ENCODE data around the gene SLC32A1. TPM values are rescaled to one million over a fixed set of nuclear protein-coding genes. Genes with fewer than 3 reads are reported as not detected.

The SLC32A1 gene
- total and polyA plus RNA-seq, 2 of the 13 experiments (the other 11 are each of a cell fraction or from before 2014, with no cell fraction given): not detected

DNA sequence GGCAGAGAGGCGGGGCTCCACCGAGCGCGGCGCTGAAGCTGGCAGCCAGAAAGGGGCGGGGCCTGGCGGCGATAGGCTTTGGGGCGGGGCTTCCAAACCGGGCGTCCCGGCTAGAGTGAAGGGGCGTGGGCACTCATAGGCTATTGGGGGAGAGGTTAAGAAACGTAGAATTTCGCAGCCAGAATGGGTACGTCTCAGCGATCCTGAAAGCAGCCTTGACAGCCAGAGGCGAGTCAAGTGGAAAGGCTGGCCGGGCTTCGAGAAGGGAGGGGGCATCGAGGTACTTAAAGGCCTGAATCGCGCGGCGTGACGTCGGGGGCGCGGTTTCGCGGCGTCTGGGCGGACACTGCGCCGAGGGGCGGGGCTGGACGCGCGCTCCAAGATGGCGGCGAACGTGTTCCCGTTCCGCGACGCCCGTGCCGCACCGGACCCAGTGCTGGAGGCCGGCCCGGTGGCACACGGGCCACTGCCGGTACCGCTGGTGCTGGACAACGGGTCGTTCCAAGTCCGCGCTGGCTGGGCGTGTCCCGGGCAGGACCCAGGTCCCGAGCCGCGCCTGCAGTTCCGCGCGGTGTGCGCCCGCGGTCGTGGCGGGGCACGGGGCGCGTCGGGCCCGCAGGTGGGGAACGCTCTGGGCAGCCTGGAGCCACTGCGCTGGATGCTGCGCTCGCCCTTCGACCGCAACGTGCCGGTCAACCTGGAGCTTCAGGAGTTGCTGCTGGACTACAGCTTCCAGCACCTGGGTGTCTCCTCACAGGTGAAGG lies 24.0 kb downstream of the SLC32A1 start, which contains the start of gene ACTR5 (continued):
- TF ChIP-seq, protein P1, sequence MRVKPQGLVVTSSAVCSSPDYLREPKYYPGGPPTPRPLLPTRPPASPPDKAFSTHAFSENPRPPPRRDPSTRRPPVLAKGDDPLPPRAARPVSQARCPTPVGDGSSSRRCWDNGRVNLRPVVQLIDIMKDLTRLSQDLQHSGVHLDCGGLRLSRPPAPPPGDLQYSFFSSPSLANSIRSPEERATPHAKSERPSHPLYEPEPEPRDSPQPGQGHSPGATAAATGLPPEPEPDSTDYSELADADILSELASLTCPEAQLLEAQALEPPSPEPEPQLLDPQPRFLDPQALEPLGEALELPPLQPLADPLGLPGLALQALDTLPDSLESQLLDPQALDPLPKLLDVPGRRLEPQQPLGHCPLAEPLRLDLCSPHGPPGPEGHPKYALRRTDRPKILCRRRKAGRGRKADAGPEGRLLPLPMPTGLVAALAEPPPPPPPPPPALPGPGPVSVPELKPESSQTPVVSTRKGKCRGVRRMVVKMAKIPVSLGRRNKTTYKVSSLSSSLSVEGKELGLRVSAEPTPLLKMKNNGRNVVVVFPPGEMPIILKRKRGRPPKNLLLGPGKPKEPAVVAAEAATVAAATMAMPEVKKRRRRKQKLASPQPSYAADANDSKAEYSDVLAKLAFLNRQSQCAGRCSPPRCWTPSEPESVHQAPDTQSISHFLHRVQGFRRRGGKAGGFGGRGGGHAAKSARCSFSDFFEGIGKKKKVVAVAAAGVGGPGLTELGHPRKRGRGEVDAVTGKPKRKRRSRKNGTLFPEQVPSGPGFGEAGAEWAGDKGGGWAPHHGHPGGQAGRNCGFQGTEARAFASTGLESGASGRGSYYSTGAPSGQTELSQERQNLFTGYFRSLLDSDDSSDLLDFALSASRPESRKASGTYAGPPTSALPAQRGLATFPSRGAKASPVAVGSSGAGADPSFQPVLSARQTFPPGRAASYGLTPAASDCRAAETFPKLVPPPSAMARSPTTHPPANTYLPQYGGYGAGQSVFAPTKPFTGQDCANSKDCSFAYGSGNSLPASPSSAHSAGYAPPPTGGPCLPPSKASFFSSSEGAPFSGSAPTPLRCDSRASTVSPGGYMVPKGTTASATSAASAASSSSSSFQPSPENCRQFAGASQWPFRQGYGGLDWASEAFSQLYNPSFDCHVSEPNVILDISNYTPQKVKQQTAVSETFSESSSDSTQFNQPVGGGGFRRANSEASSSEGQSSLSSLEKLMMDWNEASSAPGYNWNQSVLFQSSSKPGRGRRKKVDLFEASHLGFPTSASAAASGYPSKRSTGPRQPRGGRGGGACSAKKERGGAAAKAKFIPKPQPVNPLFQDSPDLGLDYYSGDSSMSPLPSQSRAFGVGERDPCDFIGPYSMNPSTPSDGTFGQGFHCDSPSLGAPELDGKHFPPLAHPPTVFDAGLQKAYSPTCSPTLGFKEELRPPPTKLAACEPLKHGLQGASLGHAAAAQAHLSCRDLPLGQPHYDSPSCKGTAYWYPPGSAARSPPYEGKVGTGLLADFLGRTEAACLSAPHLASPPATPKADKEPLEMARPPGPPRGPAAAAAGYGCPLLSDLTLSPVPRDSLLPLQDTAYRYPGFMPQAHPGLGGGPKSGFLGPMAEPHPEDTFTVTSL (CRISPR knock-in tag; IDR thresholded peaks at IDR 0.05; ENCODE audit: borderline replicate concordance): peak; percentile 41; the same call in 1 of the 2 replicates
- TF ChIP-seq, protein P2, sequence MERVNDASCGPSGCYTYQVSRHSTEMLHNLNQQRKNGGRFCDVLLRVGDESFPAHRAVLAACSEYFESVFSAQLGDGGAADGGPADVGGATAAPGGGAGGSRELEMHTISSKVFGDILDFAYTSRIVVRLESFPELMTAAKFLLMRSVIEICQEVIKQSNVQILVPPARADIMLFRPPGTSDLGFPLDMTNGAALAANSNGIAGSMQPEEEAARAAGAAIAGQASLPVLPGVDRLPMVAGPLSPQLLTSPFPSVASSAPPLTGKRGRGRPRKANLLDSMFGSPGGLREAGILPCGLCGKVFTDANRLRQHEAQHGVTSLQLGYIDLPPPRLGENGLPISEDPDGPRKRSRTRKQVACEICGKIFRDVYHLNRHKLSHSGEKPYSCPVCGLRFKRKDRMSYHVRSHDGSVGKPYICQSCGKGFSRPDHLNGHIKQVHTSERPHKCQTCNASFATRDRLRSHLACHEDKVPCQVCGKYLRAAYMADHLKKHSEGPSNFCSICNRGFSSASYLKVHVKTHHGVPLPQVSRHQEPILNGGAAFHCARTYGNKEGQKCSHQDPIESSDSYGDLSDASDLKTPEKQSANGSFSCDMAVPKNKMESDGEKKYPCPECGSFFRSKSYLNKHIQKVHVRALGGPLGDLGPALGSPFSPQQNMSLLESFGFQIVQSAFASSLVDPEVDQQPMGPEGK (CRISPR knock-in tag; IDR thresholded peaks at IDR 0.05): peak; percentile 53
- TF ChIP-seq NFRKB (IDR thresholded peaks at IDR 0.05) (no peak), YEATS2 (CRISPR knock-in tag; IDR thresholded peaks at IDR 0.05; ENCODE audit: borderline replicate concordance) (peak; percentile 61; the same call in 1 of the 2 replicates), POLR2A (IDR thresholded peaks at IDR 0.05; ENCODE audit: insufficient read depth in 1 of 2, low read depth in 2 of 2, low read length in 2 of 2) (peak; percentile 88 to 99), CBX5 (CRISPR knock-in tag; IDR thresholded peaks at IDR 0.05; ENCODE audit: borderline replicate concordance) (peak; percentile 63; the same call in 1 of the 2 replicates), PBX3 (CRISPR knock-in tag; IDR thresholded peaks at IDR 0.05; ENCODE audit: borderline replicate concordance) (peak; percentile 82; the same call in 1 of the 2 replicates), E2F1 (CRISPR knock-in tag; IDR thresholded peaks at IDR 0.05) (peak; percentile 83), RAD51 (IDR thresholded peaks at IDR 0.05; ENCODE audit: borderline replicate concordance) (no peak), ZNF781 (CRISPR knock-in tag; IDR thresholded peaks at IDR 0.05; ENCODE audit: borderline replicate concordance, not compliant biosample characterization) (peak; percentile 88), KLF13 (CRISPR knock-in tag; IDR thresholded peaks at IDR 0.05) (peak; percentile 91; the same call in 1 of the 2 replicates), ARID3A (IDR thresholded peaks at IDR 0.05; ENCODE audit: low read depth, low read length) (no peak), ZNF883 (CRISPR knock-in tag; IDR thresholded peaks at IDR 0.05; ENCODE audit: not compliant biosample characterization) (peak; percentile 98)
- TF ChIP-seq, protein P3, sequence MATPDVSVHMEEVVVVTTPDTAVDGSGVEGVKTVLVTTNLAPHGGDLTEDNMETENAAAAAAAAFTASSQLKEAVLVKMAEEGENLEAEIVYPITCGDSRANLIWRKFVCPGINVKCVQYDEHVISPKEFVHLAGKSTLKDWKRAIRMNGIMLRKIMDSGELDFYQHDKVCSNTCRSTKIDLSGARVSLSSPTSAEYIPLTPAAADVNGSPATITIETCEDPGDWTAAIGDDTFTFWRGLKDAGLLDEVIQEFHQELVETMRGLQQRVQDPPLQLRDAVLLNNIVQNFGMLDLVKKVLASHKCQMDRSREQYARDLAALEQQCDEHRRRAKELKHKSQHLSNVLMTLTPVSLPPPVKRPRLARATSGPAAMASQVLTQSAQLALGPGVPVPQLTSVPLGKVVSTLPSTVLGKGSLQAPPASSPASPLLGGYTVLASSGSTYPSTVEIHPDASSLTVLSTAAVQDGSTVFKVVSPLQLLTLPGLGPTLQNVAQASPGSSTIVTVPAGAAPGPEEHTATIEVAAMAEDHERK (CRISPR knock-in tag; IDR thresholded peaks at IDR 0.05; ENCODE audit: low read depth): peak; percentile 91
